HEK293 (cell line): ENCODE data around the gene NCKAP5.

Experiments
- CTCF ChIA-PET: fragments of 350-600 bp; formaldehyde crosslinking; extraction: SDS; loops from one replicate; lab custom pipeline; 2021; ENCODE audit warnings: antibody characterized with exemption; lab: Yijun Ruan, JAX
- POLR2A ChIA-PET: fragments of 300-600 bp; formaldehyde crosslinking; extraction: SDS; loops from one replicate; lab custom pipeline; 2020; ENCODE audit warnings: antibody characterized with exemption, inconsistent platforms; lab: Yijun Ruan, JAX
- H3K27ac ChIP-seq: fragments of 200-500 bp; sonication (Bioruptor generic); 2 replicates; pipeline ENCODE4 v1.5.1; 2014; ENCODE audit warnings: low read depth, low read length, control low read depth, inconsistent platforms; ENCODE audit errors: extremely low read depth
- H3K36me3 ChIP-seq, 2 experiments: fragments of 200-500 bp in 1 of 2; sonication (Bioruptor generic) in 1 of 2; 1 replicate in 1 of 2; 2 replicates in 1 of 2; pipeline ENCODE4 v1.5.1; 2014 to 2017; ENCODE audit warnings: inconsistent platforms in 2 of 2, low read length in 2 of 2; ENCODE audit not compliant: control insufficient read depth in 2 of 2, insufficient read depth in 1 of 2
- H3K4me1 ChIP-seq: fragments of 200-500 bp; sonication (Bioruptor generic); 2 replicates; pipeline ENCODE4 v1.5.1; 2014; ENCODE audit warnings: mild to moderate bottlenecking, low read length, inconsistent platforms; ENCODE audit not compliant: control insufficient read depth, insufficient read depth
- H3K4me3 ChIP-seq: 2 replicates; pipeline ENCODE4 v1.5.1; 2011; ENCODE audit warnings: low read depth, mild to moderate bottlenecking, control low read depth, low read length, moderate library complexity
- H3K9me3 ChIP-seq: fragments of 200-500 bp; sonication (Bioruptor generic); 2 replicates; pipeline ENCODE4 v1.5.1; 2014; ENCODE audit warnings: low read depth, low read length, inconsistent platforms; ENCODE audit not compliant: control insufficient read depth, insufficient read depth
- GFI1B ChIP-seq: fragments of 450-650 bp; formaldehyde crosslinking; IDR thresholded peaks from 2 replicates; pipeline ENCODE4 v1.5.1; 2016; ENCODE audit warnings: missing biosample characterization, missing genetic modification characterization
- IKZF3 ChIP-seq: fragments of 450-650 bp; IDR thresholded peaks from 2 replicates; pipeline ENCODE4 v1.5.0; 2018; ENCODE audit warnings: missing biosample characterization, mild to moderate bottlenecking, missing genetic modification characterization, moderate library complexity
- MEIS1 ChIP-seq: sonication (generic); formaldehyde crosslinking; IDR thresholded peaks from 2 replicates; pipeline ENCODE4 v1.8.1; 2022; ENCODE audit warnings: missing genetic modification reagents, mild to moderate bottlenecking, borderline replicate concordance
- SETDB1 ChIP-seq: IDR thresholded peaks from one replicate; pipeline ENCODE4 v1.6.1; 2017; ENCODE audit warnings: mild to moderate bottlenecking, low read length, moderate library complexity, mixed read lengths; ENCODE audit not compliant: insufficient read length
- TRIM28 ChIP-seq: IDR thresholded peaks from 2 replicates; pipeline ENCODE4 v1.6.1; 2011; ENCODE audit warnings: low read length, control low read depth, borderline replicate concordance
- ZBTB8A ChIP-seq: fragments of 450-650 bp; formaldehyde crosslinking; IDR thresholded peaks from 2 replicates; pipeline ENCODE4 v1.5.1; 2016; ENCODE audit warnings: missing biosample characterization, missing genetic modification characterization
- ZIC2 ChIP-seq: fragments of 450-650 bp; formaldehyde crosslinking; IDR thresholded peaks from 2 replicates; pipeline ENCODE4 v1.5.1; 2016; ENCODE audit warnings: missing biosample characterization, missing genetic modification characterization
- ZNF184 ChIP-seq: fragments of 450-650 bp; IDR thresholded peaks from 2 replicates; pipeline ENCODE4 v1.5.1; 2018; ENCODE audit warnings: missing biosample characterization, mild to moderate bottlenecking, missing genetic modification characterization
- ZNF19 ChIP-seq: fragments of 450-650 bp; formaldehyde crosslinking; IDR thresholded peaks from 2 replicates; pipeline ENCODE4; 2016; ENCODE audit warnings: missing biosample characterization, missing genetic modification characterization, low read depth
- ZNF214 ChIP-seq: fragments of 450-650 bp; formaldehyde crosslinking; IDR thresholded peaks from 2 replicates; pipeline ENCODE4 v1.5.1; 2017; ENCODE audit warnings: missing biosample characterization, mild to moderate bottlenecking, missing genetic modification characterization, borderline replicate concordance
- ZNF221 ChIP-seq: fragments of 450-650 bp; formaldehyde crosslinking; IDR thresholded peaks from 2 replicates; pipeline ENCODE4 v1.5.1; 2017; ENCODE audit warnings: missing biosample characterization, missing genetic modification characterization, borderline replicate concordance
- ZNF23 ChIP-seq: fragments of 450-650 bp; formaldehyde crosslinking; IDR thresholded peaks from 2 replicates; pipeline ENCODE4 v1.5.1; 2016; ENCODE audit warnings: missing biosample characterization, missing genetic modification characterization, borderline replicate concordance
- ZNF239 ChIP-seq: fragments of 450-650 bp; formaldehyde crosslinking; IDR thresholded peaks from 2 replicates; pipeline ENCODE4 v1.5.1; 2016; ENCODE audit warnings: missing biosample characterization, missing genetic modification characterization
- ZNF266 ChIP-seq: fragments of 450-650 bp; formaldehyde crosslinking; IDR thresholded peaks from 2 replicates; pipeline ENCODE4 v1.5.1; 2016; ENCODE audit warnings: missing biosample characterization, missing genetic modification characterization, low read depth
- ZNF366 ChIP-seq: fragments of 450-650 bp; formaldehyde crosslinking; conservative IDR thresholded peaks from 2 replicates; pipeline ENCODE4 v1.5.1; 2016; ENCODE audit warnings: missing biosample characterization, missing genetic modification characterization
- ZNF416 ChIP-seq: fragments of 450-650 bp; formaldehyde crosslinking; IDR thresholded peaks from 2 replicates; pipeline ENCODE4 v1.5.1; 2016; ENCODE audit warnings: missing biosample characterization, missing genetic modification characterization
- ZNF514 ChIP-seq: fragments of 450-650 bp; formaldehyde crosslinking; IDR thresholded peaks from 2 replicates; pipeline ENCODE4 v1.5.1; 2016; ENCODE audit warnings: missing biosample characterization, missing genetic modification characterization
- ZNF529 ChIP-seq: fragments of 450-650 bp; formaldehyde crosslinking; IDR thresholded peaks from 2 replicates; pipeline ENCODE4 v1.5.1; 2017; ENCODE audit warnings: missing genetic modification characterization, missing biosample characterization; ENCODE audit not compliant: insufficient replicate concordance
- ZNF596 ChIP-seq: fragments of 450-650 bp; IDR thresholded peaks from 2 replicates; pipeline ENCODE4 v1.5.0; 2018; ENCODE audit warnings: missing biosample characterization, mild to moderate bottlenecking, missing genetic modification characterization, moderate library complexity
- ZNF701 ChIP-seq: fragments of 450-650 bp; formaldehyde crosslinking; IDR thresholded peaks from 2 replicates; pipeline ENCODE4 v1.5.1; 2016; ENCODE audit warnings: missing biosample characterization, missing genetic modification characterization
- ZNF843 ChIP-seq: fragments of 450-650 bp; formaldehyde crosslinking; IDR thresholded peaks from 2 replicates; pipeline ENCODE4 v1.5.1; 2016; ENCODE audit warnings: missing biosample characterization, missing genetic modification characterization
- ZSCAN16 ChIP-seq: fragments of 450-650 bp; formaldehyde crosslinking; IDR thresholded peaks from 2 replicates; pipeline ENCODE4 v1.5.1; 2016; ENCODE audit warnings: missing biosample characterization, missing genetic modification characterization
- ZSCAN23 ChIP-seq: fragments of 450-650 bp; formaldehyde crosslinking; IDR thresholded peaks from 2 replicates; pipeline ENCODE4 v1.5.1; 2016; ENCODE audit warnings: missing biosample characterization, missing genetic modification characterization
- TF ChIP-seq, protein P1 (sequence below): fragments of 450-650 bp; formaldehyde crosslinking; IDR thresholded peaks from 2 replicates; pipeline ENCODE4 v1.5.1; 2016; ENCODE audit warnings: missing biosample characterization, missing genetic modification characterization, low read depth
- TF ChIP-seq, protein P2 (sequence below): fragments of 450-650 bp; formaldehyde crosslinking; IDR thresholded peaks from 2 replicates; pipeline ENCODE4 v1.5.1; 2016; ENCODE audit warnings: missing biosample characterization, missing genetic modification characterization
- TF ChIP-seq, protein P3 (sequence below): fragments of 450-650 bp; formaldehyde crosslinking; IDR thresholded peaks from 2 replicates; pipeline ENCODE4 v1.5.1; 2017; ENCODE audit warnings: missing biosample characterization, missing genetic modification characterization
- TF ChIP-seq, protein P4 (sequence below): fragments of 450-650 bp; formaldehyde crosslinking; IDR thresholded peaks from 2 replicates; pipeline ENCODE4 v1.5.1; 2016; ENCODE audit warnings: missing biosample characterization, missing genetic modification characterization

NCKAP5 gene

DNA sequence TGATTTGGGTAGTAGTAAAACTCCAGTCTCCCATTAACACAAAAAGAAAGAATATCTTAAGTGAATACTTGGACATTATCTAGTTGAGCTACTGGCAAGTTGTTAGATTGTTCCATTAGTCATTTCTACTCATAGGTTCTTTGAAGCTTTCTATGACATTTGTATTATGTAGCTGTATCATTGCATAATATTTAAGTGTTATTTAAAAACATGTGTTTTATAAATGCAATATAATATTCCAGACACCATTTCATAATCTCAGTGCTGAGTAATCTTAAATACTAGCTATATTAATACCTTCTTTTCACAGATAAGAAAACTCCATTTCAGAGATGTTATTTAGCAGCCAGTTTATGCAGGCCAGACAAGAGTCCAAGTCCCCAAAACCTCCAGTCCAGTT, 271.9 kb downstream of the NCKAP5 start:
- POLR2A ChIA-PET, result no interaction called here
- Histone ChIP-seq H3K4me3 (no peak overlapping the region), H3K4me1 (peaks cover 15% of the 10 kb centered on the region; the same call in 1 of the 2 replicates), H3K9me3 (no peaks in the 10 kb centered on the region), H3K27ac (no peak overlapping the region), H3K36me3 (no peaks in the 10 kb centered on the region)
- no peak for TF ChIP-seq ZNF596 (tag by site-specific recombination)
- TF ChIP-seq ZNF701 (tag by site-specific recombination), result no peak
- TF ChIP-seq ZNF366, result no peak
- TF ChIP-seq, protein P1, sequence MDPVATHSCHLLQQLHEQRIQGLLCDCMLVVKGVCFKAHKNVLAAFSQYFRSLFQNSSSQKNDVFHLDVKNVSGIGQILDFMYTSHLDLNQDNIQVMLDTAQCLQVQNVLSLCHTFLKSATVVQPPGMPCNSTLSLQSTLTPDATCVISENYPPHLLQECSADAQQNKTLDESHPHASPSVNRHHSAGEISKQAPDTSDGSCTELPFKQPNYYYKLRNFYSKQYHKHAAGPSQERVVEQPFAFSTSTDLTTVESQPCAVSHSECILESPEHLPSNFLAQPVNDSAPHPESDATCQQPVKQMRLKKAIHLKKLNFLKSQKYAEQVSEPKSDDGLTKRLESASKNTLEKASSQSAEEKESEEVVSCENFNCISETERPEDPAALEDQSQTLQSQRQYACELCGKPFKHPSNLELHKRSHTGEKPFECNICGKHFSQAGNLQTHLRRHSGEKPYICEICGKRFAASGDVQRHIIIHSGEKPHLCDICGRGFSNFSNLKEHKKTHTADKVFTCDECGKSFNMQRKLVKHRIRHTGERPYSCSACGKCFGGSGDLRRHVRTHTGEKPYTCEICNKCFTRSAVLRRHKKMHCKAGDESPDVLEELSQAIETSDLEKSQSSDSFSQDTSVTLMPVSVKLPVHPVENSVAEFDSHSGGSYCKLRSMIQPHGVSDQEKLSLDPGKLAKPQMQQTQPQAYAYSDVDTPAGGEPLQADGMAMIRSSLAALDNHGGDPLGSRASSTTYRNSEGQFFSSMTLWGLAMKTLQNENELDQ (tag by site-specific recombination), result no peak
- TF ChIP-seq ZNF239 (tag by site-specific recombination), result no peak
- TF ChIP-seq ZNF416 (tag by site-specific recombination), result no peak
- no peak for TF ChIP-seq ZSCAN16
- TF ChIP-seq, protein P2, sequence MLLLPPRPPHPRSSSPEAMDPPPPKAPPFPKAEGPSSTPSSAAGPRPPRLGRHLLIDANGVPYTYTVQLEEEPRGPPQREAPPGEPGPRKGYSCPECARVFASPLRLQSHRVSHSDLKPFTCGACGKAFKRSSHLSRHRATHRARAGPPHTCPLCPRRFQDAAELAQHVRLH (tag by site-specific recombination), result no peak
- no peak for TF ChIP-seq TRIM28
- TF ChIP-seq ZNF184 (tag by site-specific recombination), result no peak
- TF ChIP-seq MEIS1, result no peak
- no peak for TF ChIP-seq ZNF19 (tag by site-specific recombination)
- TF ChIP-seq ZNF23 (tag by site-specific recombination), result no peak
- no peak for TF ChIP-seq ZSCAN23 (tag by site-specific recombination)
- TF ChIP-seq ZNF529 (tag by site-specific recombination), result no peak
- TF ChIP-seq ZNF214, result no peak
- no peak for TF ChIP-seq ZNF266 (tag by site-specific recombination)
- no peak for TF ChIP-seq ZNF221 (tag by site-specific recombination)
- TF ChIP-seq GFI1B (tag by site-specific recombination), result no peak
- no peak for TF ChIP-seq ZNF514 (tag by site-specific recombination)
- CTCF ChIA-PET, result interaction anchor here (0.5 kb wide), 1 partner anchor 11 kb away, joined by 4 read pairs; no protein-coding TSS in a partner anchor

DNA sequence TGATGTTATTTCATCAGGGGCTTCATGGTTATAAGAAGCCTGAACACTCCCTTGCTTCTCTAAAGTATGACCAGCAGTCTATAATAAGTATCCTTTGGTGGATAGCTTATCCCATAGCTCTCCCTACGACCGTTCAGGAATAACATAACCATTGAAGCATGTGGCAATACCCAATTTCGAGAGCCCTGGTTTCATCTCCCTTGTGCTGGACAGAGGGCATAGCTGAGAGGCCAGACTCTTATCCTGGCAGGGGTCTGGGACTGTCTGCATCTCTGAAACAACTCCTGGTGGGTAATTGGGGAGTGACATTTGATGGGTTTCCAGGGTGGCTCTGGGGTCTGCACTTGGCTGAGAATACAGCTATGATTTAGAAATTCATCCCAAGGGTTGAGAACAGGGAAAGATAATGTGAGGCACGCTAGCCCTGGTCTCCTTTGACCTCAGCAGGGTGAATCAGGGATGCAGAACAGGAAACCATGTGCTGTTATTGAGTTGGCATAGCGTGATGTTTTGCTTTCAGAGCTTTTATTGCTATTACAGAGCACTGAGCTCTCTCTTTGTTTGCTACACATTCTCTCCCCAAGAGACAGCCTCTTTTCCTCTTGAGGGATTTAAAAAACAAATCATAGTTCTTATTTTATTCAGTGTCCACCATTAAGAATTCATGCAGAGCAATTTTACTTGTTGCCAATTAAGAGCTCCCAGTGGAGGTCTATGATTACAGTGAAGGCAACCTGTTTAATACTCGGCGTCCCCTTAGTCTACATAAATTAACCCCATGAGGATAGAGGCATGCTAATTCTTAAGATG, 274.5 kb downstream of the NCKAP5 start:
- H3K36me3 ChIP-seq, result no peaks in the 10 kb centered on the region
- ChIA-PET POLR2A (no interaction called here), CTCF (interaction anchor here (0.6 kb wide), 1 partner anchor 488 kb away, joined by 3 read pairs; no protein-coding TSS in a partner anchor)
- H3K4me3 ChIP-seq, result no peak overlapping the region
- peaks cover 15% of the 10 kb centered on the region; the same call in 1 of the 2 replicates for H3K4me1 ChIP-seq
- no peak overlapping the region for H3K27ac ChIP-seq
- H3K9me3 ChIP-seq, result no peaks in the 10 kb centered on the region
- TF ChIP-seq ZNF843 (peak; percentile 48; the same call in 1 of the 2 replicates), SETDB1 (no peak), ZBTB8A (tag by site-specific recombination) (peak; percentile 36; the same call in 1 of the 2 replicates), ZIC2 (tag by site-specific recombination) (peak; percentile 50; the same call in 1 of the 2 replicates), IKZF3 (tag by site-specific recombination) (peak; percentile 59; the same call in 1 of the 2 replicates)
- TF ChIP-seq, protein P3, sequence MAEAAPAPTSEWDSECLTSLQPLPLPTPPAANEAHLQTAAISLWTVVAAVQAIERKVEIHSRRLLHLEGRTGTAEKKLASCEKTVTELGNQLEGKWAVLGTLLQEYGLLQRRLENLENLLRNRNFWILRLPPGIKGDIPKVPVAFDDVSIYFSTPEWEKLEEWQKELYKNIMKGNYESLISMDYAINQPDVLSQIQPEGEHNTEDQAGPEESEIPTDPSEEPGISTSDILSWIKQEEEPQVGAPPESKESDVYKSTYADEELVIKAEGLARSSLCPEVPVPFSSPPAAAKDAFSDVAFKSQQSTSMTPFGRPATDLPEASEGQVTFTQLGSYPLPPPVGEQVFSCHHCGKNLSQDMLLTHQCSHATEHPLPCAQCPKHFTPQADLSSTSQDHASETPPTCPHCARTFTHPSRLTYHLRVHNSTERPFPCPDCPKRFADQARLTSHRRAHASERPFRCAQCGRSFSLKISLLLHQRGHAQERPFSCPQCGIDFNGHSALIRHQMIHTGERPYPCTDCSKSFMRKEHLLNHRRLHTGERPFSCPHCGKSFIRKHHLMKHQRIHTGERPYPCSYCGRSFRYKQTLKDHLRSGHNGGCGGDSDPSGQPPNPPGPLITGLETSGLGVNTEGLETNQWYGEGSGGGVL (tag by site-specific recombination), result no peak
- TF ChIP-seq, protein P4, sequence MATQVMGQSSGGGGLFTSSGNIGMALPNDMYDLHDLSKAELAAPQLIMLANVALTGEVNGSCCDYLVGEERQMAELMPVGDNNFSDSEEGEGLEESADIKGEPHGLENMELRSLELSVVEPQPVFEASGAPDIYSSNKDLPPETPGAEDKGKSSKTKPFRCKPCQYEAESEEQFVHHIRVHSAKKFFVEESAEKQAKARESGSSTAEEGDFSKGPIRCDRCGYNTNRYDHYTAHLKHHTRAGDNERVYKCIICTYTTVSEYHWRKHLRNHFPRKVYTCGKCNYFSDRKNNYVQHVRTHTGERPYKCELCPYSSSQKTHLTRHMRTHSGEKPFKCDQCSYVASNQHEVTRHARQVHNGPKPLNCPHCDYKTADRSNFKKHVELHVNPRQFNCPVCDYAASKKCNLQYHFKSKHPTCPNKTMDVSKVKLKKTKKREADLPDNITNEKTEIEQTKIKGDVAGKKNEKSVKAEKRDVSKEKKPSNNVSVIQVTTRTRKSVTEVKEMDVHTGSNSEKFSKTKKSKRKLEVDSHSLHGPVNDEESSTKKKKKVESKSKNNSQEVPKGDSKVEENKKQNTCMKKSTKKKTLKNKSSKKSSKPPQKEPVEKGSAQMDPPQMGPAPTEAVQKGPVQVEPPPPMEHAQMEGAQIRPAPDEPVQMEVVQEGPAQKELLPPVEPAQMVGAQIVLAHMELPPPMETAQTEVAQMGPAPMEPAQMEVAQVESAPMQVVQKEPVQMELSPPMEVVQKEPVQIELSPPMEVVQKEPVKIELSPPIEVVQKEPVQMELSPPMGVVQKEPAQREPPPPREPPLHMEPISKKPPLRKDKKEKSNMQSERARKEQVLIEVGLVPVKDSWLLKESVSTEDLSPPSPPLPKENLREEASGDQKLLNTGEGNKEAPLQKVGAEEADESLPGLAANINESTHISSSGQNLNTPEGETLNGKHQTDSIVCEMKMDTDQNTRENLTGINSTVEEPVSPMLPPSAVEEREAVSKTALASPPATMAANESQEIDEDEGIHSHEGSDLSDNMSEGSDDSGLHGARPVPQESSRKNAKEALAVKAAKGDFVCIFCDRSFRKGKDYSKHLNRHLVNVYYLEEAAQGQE, result peak; percentile 77; the same call in 1 of the 2 replicates
